Measurements from ENCODE around the gene LMOD3.
A peak's percentile ranks its signal among the peaks of the same experiment; 100 is the strongest.

Gene LMOD3

GRCh38 chr3:69142797-69143454, 20.5 kb upstream of the LMOD3 start:
- no peak for DNase-seq (ENCODE audit: low read depth)
- H3K4me3 ChIP-seq (replicated peaks; ENCODE audit: low read depth, low read length): no peak overlapping the region
- TF ChIP-seq, protein P1, sequence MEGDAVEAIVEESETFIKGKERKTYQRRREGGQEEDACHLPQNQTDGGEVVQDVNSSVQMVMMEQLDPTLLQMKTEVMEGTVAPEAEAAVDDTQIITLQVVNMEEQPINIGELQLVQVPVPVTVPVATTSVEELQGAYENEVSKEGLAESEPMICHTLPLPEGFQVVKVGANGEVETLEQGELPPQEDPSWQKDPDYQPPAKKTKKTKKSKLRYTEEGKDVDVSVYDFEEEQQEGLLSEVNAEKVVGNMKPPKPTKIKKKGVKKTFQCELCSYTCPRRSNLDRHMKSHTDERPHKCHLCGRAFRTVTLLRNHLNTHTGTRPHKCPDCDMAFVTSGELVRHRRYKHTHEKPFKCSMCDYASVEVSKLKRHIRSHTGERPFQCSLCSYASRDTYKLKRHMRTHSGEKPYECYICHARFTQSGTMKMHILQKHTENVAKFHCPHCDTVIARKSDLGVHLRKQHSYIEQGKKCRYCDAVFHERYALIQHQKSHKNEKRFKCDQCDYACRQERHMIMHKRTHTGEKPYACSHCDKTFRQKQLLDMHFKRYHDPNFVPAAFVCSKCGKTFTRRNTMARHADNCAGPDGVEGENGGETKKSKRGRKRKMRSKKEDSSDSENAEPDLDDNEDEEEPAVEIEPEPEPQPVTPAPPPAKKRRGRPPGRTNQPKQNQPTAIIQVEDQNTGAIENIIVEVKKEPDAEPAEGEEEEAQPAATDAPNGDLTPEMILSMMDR (IDR thresholded peaks at IDR 0.05; ENCODE audit: low read length, missing control alignments): no peak

DNA sequence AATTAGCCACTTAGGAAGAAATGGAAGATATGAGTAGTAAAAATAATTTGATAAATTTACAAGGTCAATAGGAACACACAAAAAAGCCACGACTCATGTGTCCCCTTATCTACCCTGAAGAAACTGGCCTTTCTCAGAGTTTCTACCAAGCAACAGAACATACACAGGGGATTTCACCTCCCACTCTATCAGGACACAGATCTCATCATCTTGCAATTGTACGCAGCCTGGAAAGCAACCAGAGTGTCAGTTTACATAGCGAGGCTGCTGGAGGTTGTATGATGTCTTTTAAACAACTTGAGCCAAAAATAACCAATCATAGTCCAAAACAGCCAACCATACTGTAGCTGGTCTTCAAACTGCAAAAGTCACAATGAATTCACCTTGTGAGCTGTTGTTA, 19.7 kb upstream of the LMOD3 start:
- DNase-seq (ENCODE audit: low read depth): peak; percentile 11
- TF ChIP-seq, protein P1 (IDR thresholded peaks at IDR 0.05; ENCODE audit: low read length, missing control alignments): no peak
- no peak overlapping the region for H3K4me3 ChIP-seq (replicated peaks; ENCODE audit: low read depth, low read length)

- H3K4me3 ChIP-seq (replicated peaks; ENCODE audit: low read depth, low read length): no peak overlapping the region
- TF ChIP-seq, protein P1 (IDR thresholded peaks at IDR 0.05; ENCODE audit: low read length, missing control alignments): no peak
- DNase-seq (ENCODE audit: low read depth): no peak
Observed at GRCh38 chr3:69141313-69141712, 18.9 kb upstream of the LMOD3 start.

DNA sequence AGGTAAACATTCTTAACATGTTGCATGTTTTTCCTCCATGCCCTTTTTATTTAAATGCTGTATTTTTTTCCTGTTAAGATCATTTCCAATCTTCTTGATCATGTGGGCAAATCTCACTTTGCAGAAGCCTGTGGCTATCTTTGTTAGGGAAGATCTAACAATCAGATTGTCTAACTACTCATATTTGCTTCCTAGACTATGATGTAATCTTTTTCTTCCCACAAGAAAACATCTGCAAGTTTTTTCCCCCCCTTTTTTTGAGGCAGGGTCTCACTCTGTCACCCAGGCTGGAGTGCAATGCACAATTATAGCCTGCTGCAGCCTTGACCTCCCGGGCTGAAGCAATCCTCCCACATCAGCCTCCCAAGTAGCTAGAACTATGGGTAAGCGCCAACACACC, 15.0 kb upstream of the LMOD3 start:
- TF ChIP-seq, protein P1 (IDR thresholded peaks at IDR 0.05; ENCODE audit: low read length, missing control alignments): no peak
- H3K4me3 ChIP-seq (replicated peaks; ENCODE audit: low read depth, low read length): no peak overlapping the region
- no peak for DNase-seq (ENCODE audit: low read depth)

GRCh38 chr3:69137005-69137404, 14.6 kb upstream of the LMOD3 start:
- H3K4me3 ChIP-seq (replicated peaks; ENCODE audit: low read depth, low read length): no peak overlapping the region
- TF ChIP-seq, protein P1 (IDR thresholded peaks at IDR 0.05; ENCODE audit: low read length, missing control alignments): no peak
- DNase-seq (ENCODE audit: low read depth): peak; percentile 9

GRCh38 chr3:69130689-69131088, 8.3 kb upstream of the LMOD3 start:
- DNase-seq (ENCODE audit: low read depth): no peak
- TF ChIP-seq, protein P1 (IDR thresholded peaks at IDR 0.05; ENCODE audit: low read length, missing control alignments): no peak
- no peak overlapping the region for H3K4me3 ChIP-seq (replicated peaks; ENCODE audit: low read depth, low read length)

- TF ChIP-seq, protein P1 (IDR thresholded peaks at IDR 0.05; ENCODE audit: low read length, missing control alignments): no peak
- no peak overlapping the region for H3K4me3 ChIP-seq (replicated peaks; ENCODE audit: low read depth, low read length)
- DNase-seq (ENCODE audit: low read depth): no peak
Observed at GRCh38 chr3:69129531-69129930, 7.1 kb upstream of the LMOD3 start.
